Umbilical cord (tissue), 2 donors: Measurements from ENCODE around the gene ESR2. TPM values are rescaled to one million over a fixed set of nuclear protein-coding genes. Genes with fewer than 3 reads are reported as not detected.
A peak's percentile ranks its signal among the peaks of the same experiment; 100 is the strongest.

ENCODE experiments used
- DNase-seq: peaks from one replicate; pipeline ENCODE4 v3.0.0-alpha.2; 2015; ENCODE audit warnings: low spot score
- total RNA-seq: library from RNA; depleted of rRNA; stranded (reverse); fragments of >200 nt; gene quantifications from one replicate; pipeline ENCODE4 v1.2.3, GENCODE V29; 2014; ENCODE audit warnings: low replicate concordance; ENCODE audit not compliant: insufficient read depth

ESR2 gene
- total RNA-seq, 1 donor from 2014 or later: 1.2 TPM

DNA sequence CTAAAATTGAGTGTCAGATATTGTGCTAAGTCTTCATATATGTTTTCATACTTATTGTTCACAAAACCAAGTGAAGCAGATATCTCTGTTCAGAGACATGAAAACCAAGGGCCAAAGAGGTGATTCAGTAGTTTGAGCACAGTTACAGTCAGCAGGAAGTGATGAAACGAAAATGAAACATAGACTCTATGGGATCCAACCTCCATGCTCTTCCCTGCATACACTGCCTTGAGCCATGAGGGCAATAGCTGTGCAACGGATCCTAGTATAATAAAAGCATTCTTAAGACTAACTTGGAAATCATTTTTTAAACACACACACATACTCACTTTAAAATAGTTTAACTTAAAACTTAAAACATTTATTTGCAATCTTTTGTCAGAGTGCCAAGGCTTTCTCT lies 27.9 kb downstream of the ESR2 start:
- DNase-seq: no peak

- DNase-seq: no peak
These were observed 28.9 kb downstream of the ESR2 start for GRCh38 chr14:64265222-64265621.

GRCh38 chr14:64260418-64260817 lies 33.8 kb downstream of the ESR2 start:
- DNase-seq: no peak

- no peak for DNase-seq
These were observed 38.4 kb downstream of the ESR2 start for GRCh38 chr14:64255756-64256155.

DNA sequence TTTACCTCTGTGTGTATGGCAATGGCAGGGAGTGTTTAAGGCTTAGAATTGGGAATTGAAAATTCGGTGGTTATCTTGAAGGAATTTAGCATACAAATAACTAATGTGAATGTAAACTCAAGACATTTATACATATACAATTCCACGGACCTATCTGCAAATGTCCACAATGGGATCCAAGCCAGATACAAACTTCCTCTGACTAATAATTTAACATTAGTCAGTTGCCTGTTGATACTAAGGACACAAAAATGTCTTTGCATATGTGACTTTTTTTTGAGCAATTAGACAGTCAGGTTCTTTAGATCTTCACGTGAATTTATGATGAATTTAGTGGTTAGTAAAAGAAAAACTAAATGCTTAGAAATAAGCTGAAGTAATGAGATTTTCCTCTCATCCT lies 40.5 kb downstream of the ESR2 start:
- no peak for DNase-seq

GRCh38 chr14:64249363-64249762 lies 44.8 kb downstream of the ESR2 start:
- DNase-seq: peak; percentile 12

- DNase-seq: peak; percentile 10
These were observed 45.5 kb downstream of the ESR2 start for GRCh38 chr14:64248689-64249088.

DNA sequence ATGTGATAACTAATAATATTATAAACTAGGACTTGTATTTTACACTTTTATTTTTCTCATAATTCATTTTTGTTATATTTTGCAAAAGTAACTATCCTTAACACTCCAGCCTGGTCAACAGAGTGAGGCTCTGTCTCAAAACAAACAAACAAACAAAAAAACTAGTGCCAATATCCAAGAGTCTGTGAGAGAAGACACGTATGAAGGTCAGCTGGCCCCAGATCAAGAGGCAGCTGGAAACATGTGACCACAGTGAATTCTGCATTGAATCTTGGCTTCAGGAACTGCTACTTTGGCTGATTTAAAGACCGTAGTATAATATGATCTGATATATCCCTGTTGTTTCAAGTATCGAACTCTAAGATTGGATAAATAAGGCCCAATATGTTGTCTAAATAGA lies 47.0 kb downstream of the ESR2 start:
- no peak for DNase-seq

GRCh38 chr14:64246688-64247087 lies 47.5 kb downstream of the ESR2 start:
- no peak for DNase-seq

GRCh38 chr14:64245491-64245890 lies 48.7 kb downstream of the ESR2 start:
- no peak for DNase-seq

DNA sequence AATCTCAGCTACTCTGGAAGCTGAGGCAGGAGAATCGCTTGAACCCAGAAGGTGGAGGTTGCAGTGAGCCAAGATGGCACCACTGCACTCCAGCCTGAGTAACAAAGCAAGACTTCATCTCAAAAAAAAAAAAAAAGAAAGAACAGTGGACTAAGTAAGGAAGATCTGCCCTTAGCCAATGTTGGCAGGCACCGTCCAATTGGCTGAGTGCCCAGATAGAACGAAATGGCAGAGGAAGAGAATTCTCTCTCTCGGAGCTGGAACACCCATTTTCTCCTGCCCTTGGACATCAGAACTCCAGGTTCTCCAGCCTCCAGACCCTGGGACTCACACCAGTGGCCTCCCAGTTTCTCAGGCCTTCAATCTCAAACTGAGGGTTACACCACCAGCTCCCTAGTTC lies 49.9 kb downstream of the ESR2 start:
- DNase-seq: peak; percentile 43

GRCh38 chr14:64238631-64239030 lies 55.5 kb downstream of the ESR2 start:
- DNase-seq: no peak

DNA sequence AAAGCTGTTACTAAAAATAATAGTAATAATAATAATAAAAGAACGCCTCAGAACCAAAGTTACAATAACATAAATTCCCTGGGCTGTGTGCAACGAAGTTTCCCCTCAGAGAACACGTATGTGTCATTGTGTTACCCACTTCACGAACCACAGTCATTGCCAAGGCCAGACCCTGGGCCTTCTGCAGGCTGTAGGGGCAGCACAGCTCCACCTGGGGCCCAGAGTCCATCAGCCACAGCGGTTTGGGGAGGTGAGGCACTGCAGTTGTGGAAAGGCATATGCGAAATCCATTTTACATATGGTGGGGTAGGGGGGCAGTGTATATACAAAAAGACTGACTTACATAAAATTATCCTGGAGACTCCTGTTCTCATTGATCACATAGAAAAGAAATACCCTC lies 56.1 kb downstream of the ESR2 start:
- no peak for DNase-seq

GRCh38 chr14:64235652-64236640 lies 58.2 kb downstream of the ESR2 start:
- DNase-seq: no peak

DNA sequence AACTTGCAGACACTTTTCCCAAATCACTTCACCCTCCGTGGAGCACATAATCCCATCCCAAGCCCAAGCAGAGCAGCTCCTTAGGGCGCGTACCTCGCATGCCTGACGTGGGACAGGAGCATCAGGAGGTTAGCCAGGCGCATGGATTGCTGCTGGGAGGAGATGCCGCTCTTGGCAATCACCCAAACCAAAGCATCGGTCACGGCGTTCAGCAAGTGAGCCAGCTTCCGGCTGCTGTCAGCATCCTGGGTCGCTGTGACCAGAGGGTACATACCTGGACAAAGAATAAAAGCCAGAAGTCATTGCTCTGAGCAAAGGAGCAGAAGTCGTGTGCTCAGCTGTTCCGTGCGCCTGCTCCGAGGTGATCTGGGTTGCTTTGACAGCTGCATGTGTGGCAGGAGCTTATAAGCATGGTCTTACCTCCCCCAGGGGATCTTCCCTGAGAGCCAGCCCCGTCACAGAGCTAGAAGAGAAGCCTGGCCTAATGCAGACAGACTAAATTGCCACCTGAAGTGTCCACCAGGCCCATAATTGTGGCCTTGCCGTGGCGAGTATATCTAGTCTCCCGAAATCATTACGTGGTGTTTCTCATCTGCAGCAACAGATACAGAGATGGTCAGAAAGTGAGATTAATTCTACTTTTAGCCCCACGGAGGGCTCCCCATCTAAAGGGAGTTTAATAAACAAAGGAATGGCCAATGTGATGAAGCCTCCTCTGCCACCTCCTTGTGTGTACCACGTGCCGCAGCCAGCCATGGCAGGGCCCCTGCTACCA lies 59.1 kb downstream of the ESR2 start:
- DNase-seq: no peak

GRCh38 chr14:64233531-64234190 lies 60.5 kb downstream of the ESR2 start:
- DNase-seq: no peak

DNA sequence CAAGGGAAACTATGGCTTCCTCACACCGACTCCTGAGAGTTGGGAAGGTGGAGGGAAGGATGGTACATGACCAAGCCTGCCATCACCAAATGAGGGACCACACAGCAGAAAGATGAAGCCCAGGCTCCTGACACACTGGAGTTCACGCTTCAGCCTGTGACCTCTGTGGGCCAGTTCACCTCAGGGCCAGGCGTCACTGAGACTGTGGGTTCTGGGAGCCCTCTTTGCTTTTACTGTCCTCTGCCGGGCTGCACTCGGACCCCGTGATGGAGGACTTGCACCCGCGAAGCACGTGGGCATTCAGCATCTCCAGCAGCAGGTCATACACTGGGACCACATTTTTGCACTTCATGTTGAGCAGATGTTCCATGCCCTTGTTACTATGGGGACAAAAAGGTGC lies 61.2 kb downstream of the ESR2 start:
- no peak for DNase-seq

DNA sequence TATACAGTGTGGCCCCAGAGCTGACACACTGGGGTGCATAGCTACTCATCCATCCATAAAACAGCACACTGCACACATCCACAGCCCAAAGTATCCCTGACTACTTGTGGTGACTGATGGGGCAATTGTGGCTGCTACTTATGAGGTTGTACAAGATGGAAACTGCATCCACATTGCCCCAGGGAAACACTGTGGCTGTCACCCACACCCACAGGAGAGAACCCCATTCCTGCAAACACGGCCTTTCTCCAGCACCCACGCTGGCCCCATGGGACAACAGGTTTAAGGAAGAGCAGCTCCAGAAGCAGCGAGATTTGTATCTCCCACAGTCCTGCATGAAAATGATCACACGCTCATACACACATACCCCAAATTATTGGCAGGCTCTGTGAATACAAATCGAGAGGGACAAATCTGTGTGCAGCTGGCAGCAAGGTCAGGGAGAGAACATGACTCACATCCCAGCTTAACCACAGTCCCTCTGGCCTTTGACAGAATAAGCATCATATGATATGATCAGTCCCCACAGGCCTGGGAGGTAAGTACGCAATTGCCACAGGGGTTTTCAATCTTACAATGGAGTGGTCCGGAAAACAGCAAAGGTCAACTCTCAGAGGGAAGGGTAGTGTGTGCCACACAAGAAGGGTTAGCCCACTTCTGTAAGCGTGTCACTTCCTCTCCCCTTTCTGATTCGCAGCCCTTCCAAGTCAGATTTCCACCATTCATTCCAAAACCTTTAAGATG lies 61.9 kb downstream of the ESR2 start:
- no peak for DNase-seq

- no peak for DNase-seq
These were observed 64.7 kb downstream of the ESR2 start for GRCh38 chr14:64229489-64229888.

DNA sequence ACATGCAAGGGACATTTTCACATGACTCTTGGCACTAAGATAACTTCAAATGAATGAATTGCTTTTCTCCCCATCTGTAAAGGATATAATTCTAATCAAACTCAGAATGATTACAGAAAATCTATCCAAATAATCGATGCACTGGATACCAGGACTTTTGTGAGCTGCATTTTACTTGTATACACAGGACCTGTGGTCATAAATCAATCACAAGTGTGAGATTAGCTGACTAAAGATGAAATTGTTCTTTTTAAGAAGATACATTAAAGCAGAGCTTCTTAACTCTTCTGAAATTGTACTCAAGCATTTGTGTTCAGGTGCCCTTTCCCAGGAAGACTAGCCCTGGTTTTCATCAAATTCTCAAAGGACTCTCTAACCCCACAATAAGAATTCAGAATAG lies 66.3 kb downstream of the ESR2 start:
- DNase-seq: no peak

- no peak for DNase-seq
These were observed 68.9 kb downstream of the ESR2 start for GRCh38 chr14:64225151-64225757.
